ENCODE results near the gene METRN.

DNA sequence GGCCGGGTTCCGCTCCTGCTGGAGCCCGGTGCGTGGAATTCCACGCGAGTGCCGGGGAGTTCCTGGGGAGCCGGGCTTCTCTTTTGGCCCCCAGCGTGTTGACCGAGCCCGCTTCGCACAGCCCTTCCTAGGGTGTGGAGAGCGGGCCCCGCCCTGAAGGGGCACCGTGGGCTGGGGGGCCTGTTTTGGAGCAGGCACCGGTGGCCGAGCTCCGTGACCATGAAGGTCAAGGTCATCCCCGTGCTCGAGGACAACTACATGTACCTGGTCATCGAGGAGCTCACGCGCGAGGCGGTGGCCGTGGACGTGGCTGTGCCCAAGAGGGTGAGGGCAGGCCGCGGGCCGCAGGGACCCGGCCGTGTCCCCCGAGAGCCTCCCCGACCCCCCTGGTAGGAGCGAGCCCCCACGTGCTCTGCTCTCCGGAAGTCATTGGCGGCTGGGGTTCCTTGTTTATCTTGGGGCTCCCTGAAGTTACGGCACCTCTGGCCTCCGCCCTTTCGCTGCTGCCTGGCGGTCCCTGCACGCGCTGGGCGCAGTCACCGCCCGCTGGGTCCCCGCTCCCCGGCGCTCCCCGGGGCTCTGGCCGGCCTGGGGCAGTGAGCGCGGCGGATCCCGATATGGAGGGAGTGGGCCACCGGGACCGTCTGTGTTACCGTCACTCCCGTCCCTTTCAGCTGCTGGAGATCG lies 12.5 kb downstream of the METRN start:
- no peak for TF ChIP-seq POLR2A (IDR thresholded peaks at IDR 0.05)
- TF ChIP-seq, protein P1, sequence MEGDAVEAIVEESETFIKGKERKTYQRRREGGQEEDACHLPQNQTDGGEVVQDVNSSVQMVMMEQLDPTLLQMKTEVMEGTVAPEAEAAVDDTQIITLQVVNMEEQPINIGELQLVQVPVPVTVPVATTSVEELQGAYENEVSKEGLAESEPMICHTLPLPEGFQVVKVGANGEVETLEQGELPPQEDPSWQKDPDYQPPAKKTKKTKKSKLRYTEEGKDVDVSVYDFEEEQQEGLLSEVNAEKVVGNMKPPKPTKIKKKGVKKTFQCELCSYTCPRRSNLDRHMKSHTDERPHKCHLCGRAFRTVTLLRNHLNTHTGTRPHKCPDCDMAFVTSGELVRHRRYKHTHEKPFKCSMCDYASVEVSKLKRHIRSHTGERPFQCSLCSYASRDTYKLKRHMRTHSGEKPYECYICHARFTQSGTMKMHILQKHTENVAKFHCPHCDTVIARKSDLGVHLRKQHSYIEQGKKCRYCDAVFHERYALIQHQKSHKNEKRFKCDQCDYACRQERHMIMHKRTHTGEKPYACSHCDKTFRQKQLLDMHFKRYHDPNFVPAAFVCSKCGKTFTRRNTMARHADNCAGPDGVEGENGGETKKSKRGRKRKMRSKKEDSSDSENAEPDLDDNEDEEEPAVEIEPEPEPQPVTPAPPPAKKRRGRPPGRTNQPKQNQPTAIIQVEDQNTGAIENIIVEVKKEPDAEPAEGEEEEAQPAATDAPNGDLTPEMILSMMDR (IDR thresholded peaks at IDR 0.05), result no peak

Measured in adrenal gland (tissue), 5 donors.